HG03045 (cell line): ENCODE measurements around the gene ELMOD1.

Source experiments
- ATAC-seq: cut with Tn5 transposase; IDR thresholded peaks from one replicate; pipeline ENCODE4 v1.9.1; 2021; ENCODE audit warnings: mild to moderate bottlenecking, moderate library complexity; ENCODE audit not compliant: unreplicated experiment

Gene ELMOD1

GRCh38 chr11:107683807-107684206 lies 92.9 kb downstream of the ELMOD1 start:
- no peak for ATAC-seq

DNA sequence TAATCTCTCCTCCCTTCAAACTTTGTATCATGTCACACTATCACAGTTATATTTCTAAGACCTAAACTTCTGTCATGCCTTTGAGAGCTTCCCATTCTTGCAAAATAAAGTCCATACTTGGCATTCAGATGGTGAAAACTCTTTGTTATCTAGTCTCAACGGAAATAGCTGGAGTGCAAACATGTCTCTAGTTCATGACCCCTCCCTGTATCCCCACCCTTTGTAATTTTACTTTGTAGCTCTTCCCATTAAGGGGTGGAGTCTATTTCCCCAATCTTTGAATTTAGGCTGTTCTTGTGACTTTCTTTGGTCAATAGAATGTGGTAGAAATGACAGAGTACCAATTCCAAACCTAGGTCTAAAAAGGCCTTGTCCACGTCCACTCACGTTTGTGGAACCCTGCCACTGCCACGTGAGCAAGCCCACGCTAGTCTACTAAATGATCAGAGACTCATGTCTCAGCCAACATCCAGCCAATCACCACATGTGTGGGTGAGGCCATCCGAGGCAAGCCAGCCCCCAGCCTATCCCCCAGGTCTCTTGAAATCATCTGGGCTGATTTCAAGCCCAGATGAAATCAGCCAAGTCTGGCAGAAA lies 97.5 kb downstream of the ELMOD1 start:
- ATAC-seq, result no peak

DNA sequence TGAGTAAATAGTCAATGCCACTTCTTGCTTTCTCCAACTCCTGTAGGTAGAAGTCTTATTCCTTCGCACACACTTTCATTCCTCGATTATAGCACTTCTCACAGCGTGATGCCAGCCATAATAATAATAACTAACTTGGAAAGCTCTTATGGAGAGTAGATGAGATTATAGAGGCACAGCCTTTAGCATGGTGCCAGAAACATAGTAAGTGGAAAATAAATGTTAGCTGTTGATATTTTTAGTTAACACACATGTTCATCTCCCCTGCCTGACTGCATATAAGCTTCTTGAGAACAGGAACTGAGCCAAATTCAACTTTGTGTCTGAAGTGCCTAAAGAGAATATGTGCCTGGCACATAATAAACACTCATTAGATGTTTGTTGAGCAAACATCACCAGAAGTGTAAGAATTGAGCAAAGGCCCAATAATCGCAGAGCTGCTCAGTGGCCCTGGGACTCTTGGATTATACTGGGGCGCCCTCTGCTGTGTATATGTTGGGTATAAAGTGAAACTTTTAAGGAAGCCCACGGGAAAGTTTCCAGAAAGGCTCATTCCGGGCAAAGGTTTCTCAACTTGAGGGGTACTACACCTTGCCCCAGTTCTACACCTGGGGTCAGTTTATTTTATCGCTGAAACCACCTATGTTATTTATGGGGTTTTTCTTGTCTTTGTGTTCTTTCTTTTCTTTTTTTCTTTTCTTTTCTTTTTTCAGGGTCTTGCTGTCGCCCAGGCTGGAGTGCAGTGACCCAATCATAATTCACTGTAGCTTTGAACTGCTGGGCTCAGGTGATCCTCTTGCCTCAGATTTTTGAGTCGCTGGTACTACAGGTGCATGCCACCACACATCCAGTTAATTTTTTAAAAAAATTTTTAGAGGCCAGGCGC lies 98.6 kb downstream of the ELMOD1 start:
- ATAC-seq, result peak; percentile 67

- no peak for ATAC-seq
Measured at GRCh38 chr11:107691000-107691750, 100.2 kb downstream of the ELMOD1 start.

GRCh38 chr11:107695446-107695845 lies 104.5 kb downstream of the ELMOD1 start:
- no peak for ATAC-seq

DNA sequence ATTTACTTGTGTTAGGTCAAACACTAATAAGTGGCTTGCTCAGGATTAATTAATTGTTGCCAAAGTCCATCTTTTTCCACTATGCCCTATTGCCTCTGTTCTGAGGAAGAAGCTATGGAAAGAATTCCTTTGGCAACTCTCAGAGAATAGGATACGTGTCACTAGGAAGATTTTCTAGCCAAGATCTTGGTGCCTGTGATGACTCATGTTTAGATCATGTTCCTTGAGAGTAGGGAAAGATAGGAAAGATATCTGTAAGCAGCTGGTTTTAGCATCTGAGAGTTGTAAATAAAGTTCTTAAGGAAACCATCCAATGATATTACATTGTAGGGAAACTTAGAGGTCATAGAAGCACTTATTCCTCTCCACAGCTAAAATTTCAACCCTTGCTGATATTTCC lies 105.2 kb downstream of the ELMOD1 start:
- ATAC-seq, result no peak

DNA sequence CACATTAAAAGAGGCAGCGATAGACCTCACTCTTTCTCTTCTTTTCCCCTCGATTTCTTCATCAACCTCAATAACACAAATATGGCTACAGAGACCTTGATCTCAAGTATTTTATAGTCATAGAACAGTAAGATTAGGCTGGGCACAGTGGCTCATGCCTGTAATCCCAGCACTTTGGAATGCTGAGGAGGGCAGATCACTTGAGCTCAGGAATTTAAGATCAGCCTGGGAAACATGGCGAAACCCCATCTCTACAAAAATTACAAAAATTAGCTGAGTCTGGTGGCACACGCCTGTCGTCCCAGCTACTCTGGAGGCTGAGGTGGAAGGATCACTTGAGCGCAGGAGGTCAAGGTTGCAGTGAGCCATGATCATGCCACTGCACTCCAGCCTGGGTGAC lies 106.3 kb downstream of the ELMOD1 start:
- no peak for ATAC-seq

GRCh38 chr11:107699371-107700285 lies 108.7 kb downstream of the ELMOD1 start:
- no peak for ATAC-seq

DNA sequence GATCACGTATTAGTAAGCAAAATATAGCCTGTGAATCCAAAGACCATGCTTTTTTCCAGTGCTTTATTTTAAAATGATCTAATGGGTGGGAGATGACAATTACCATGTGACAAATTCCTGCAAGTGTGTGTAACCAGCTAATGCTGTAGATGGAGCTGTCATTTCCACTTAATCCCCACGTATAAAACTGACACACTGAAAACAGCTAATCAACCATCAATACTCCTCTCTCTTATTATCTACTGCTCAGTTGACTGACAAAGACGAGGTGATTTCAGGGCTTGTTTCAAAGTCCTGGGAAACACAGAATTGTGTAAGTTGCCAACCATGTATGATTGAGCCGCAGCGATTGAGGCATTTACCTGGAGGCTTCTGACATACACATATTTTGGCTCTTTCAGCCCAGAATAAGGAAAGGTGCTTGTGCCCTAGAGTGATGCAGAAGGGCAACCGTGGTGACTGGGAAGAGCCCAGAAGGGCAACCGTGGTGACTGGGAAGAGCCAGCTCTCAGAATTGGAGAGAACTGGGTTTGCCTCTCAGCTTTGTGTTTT lies 111.2 kb downstream of the ELMOD1 start:
- no peak for ATAC-seq

DNA sequence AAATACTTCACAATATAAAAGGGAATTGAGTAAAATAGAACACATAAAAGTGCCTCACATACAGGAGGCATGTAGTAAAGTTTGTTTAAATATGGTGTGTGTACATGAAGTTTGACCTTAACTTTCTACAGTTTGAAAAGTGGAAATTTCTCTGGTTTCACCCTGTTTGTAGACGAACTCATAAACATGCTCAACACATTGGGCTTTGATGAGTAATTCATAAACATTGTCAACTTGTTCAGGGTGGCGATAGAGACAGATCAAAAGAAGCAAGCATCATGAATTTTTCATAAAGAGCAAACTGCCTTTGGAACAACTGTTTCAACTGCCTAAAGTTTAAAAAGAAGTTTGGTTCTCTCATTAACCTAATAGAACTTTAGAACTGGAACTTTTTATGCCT lies 111.8 kb downstream of the ELMOD1 start:
- ATAC-seq, result no peak

DNA sequence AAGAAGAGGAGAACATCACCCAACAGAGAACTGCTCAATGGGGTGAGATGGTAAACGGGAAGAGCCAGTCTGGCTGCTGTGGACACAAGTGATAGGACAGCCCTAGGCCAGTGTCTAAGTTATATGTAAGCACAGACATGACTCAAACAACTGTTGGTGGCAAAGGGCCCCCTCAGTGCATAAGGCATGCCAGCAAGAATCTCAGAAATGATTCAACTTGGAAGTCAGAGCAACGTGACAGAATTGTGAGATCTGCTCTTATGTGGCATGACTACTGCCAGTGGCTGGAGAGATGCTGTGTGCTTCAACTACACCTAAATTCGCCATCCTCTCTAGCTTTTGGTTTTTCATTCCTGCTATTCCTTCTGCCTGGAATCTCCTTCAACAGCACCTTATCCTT lies 113.5 kb downstream of the ELMOD1 start:
- no peak for ATAC-seq

DNA sequence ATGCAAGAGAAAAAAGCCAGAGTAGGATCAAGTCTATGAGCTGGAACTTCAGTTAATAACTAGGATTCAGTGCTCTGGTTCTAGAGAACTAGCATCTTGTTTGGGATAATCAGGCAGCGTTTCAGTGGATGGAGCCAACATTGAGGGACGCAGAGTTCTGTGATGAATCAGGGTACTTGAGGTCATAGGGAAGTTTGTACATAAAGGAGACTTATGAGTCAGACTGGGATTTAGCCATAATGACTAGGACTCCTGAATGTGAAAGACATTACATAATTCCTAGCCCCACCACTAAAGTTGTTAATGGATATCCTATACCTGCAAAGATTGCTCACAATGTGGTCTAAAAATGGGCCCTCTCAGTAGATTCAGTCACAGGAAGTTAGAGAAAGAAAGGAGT lies 114.1 kb downstream of the ELMOD1 start:
- ATAC-seq, result no peak

GRCh38 chr11:107706531-107706930 lies 115.6 kb downstream of the ELMOD1 start:
- no peak for ATAC-seq

DNA sequence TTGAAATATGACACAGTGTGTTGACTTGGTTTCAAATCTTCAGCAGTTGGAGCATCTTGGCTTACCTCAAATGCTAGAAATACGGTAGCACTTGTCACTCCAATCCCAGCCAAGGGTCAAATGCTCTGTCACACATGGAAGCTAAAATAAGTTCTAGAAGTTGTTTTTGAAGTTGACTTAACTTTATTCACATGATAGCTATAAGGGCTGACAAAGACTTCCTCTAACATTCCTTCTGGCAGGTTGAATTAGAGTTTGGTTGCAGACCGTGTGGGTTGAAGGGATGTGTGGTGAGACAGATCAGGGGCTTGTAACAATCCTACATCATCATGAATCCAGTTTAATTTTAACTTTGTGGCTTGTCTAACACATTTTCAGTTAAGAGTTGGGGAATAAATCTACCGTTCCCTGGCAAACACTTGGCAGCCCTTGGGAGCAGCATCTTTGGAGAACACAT lies 116.3 kb downstream of the ELMOD1 start:
- ATAC-seq, result no peak

- ATAC-seq, result no peak
Measured at GRCh38 chr11:107707807-107708206, 116.9 kb downstream of the ELMOD1 start.

DNA sequence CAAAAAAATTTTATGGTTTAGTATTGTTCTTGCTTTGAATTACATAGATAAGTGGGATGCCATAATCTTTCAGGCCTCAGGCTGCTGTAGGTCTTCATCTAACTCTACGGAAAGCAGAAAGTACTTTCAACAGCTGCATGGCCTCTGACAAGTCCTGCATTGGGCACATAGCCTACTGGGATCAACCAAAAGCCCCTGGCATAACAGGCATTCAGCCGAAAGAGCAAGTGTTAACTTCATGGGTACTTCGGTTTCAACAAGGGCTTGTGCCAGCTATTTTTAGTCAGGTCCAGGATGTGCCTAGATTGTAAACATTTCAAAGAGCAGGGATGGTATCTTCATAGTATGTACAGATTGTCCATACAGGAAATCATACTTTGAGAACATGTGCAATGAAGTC lies 117.8 kb downstream of the ELMOD1 start:
- ATAC-seq, result no peak

DNA sequence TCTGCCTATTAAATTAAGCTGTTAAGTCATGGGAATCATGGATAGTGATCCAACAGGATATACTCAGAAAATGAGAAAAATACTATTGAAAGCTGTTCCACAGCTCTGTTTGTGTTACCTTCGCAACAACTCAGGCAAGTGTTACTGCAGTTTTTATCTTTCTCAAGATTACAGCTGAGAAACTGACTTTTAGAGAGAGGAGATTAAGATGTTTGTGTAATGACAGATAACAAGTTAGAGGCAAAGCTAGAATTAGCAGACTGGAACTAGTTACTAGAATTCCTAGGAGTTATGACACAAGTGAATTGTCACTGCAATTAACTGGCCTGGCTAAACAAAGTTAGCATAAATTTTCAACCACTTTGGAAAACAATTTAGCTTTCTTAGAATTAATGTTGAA lies 119.4 kb downstream of the ELMOD1 start:
- no peak for ATAC-seq

DNA sequence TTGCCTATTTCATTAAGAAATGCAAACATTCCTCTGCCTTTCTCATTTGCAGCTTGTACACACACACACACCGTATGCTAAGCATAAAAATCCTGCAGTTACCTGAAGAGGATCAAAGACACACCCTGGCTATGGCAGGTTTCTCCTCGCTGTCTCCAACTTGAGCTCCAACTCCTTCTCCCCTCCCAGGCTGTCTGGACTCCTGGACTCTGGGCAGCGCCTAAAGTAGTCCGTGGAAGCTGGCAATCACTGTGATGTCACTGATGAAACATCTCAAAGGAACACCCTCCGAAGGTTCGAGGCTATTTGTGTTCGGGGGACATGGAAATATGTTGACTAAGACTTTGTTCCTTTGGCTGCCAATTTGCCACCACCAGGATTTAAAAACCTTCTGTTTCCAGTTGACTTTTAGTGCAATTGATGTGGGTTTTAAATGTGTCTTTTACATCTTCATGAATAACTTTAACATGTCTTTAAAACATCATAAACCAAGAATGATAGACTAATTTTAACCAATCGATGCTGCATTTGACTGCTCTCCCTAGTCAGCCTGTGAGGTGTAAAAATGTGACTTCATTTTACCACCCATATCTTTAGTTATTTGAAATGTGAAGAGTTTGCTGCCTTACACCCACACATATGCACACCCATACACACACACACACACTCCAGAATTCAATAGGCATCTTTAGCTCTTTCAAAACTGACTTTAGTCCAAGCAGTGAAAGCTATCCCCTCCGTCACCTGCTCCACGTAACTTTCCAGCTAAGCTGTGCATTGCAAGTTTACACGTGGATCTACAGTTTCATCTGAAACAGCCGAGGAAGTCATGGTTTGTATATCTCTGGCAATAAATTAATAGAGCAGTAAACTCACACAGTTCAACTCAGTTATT lies 121.2 kb downstream of the ELMOD1 start, which contains the start of gene SLN:
TSS of gene SLN (minus strand) at position 196 of the 895 bp plus-strand sequence.
- no peak for ATAC-seq

GRCh38 chr11:107713009-107713408 lies 122.1 kb downstream of the ELMOD1 start:
- no peak for ATAC-seq
